ENCODE results near the gene FIGNL2. TPM values are rescaled to one million over a fixed set of nuclear protein-coding genes. Genes with fewer than 3 reads are reported as not detected.
"Not testable (repeated sequence)": the region's sequence is repeated elsewhere in the genome, so short reads cannot be mapped to it uniquely, and the experiment has no call there.

FIGNL2 gene
- total RNA-seq, 1 experiment from 2014 or later = 0.21 TPM

GRCh38 chr12:51833448-51834227, 14.9 kb downstream of the FIGNL2 start:
- ChIA-PET POLR2A (ENCODE audit: low non-redundant PET) (no interaction called here), CTCF (no interaction called here)
- no TSS peak for BruUV-seq (replicated peaks)
- no peak for TF ChIP-seq EZH2 (IDR thresholded peaks at IDR 0.05; ENCODE audit: borderline replicate concordance, low read depth, low read length, poor library complexity, severe bottlenecking)
- no peak for DNase-seq (ENCODE audit: low spot score)
- no peak overlapping the region for H3K4me3 ChIP-seq (ENCODE audit: low read depth, low read length, poor library complexity, severe bottlenecking)
- no peaks in the 10 kb centered on the region for H3K36me3 ChIP-seq (ENCODE audit: insufficient read depth, low read length, poor library complexity, severe bottlenecking)
- H3K27ac ChIP-seq (ENCODE audit: low read depth, low read length, poor library complexity, severe bottlenecking) = no peak overlapping the region
- peaks cover 11% of the 10 kb centered on the region for H3K27me3 ChIP-seq (replicated peaks; ENCODE audit: insufficient read depth, low read depth, low read length, poor library complexity)
- H3K4me1 ChIP-seq (ENCODE audit: insufficient read depth, low read length, poor library complexity, severe bottlenecking) = no peaks in the 10 kb centered on the region
- H3K9me3 ChIP-seq (ENCODE audit: low read depth, low read length, poor library complexity, severe bottlenecking) = no peaks in the 10 kb centered on the region
- intact Hi-C loops (cut with micrococcal nuclease; ENCODE audit: unreplicated experiment) = no loop called here

DNA sequence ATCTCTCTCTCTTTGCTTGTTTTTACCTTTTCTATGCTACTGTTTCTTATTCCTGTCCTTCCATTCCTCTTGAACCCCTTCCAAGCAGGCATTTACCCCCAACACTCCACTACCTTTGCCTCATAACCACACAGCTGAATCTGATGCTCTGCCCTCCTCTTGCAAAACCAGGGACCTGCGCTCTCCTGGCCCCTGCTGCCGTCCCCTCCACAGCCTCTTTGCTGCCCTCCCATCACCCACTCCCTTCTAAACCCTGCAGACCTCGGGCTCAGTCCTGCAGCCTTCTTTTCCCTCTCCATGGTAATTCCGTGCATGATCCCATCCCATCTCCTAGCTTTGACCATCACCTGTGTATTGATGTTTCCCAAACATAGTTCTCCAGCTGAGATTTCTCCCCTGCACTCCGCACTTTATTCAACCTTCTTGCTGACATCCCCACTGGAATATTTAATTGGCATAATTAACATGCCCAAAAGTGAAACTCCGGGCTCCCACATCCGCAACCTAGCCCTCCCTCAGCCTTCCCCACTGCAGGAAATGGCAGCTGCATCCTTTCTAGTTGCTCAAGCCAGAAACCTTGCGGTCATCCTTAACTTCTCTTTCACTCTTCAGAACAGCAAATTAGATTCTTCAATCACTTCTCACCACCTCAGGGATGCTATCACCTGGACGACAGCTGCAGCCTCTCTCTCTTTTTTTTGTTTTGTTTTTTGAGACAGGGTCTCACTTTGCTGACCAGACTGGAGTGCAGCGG, 16.0 kb downstream of the FIGNL2 start:
- no peak for TF ChIP-seq EZH2 (IDR thresholded peaks at IDR 0.05; ENCODE audit: borderline replicate concordance, low read depth, low read length, poor library complexity, severe bottlenecking)
- TF ChIP-seq CTCF (conservative IDR thresholded peaks at IDR 0.05; ENCODE audit: low read depth, low read length) = no peak
- intact Hi-C loops (cut with micrococcal nuclease; ENCODE audit: unreplicated experiment) = no loop called here
- Histone ChIP-seq H3K27ac (ENCODE audit: low read depth, low read length, poor library complexity, severe bottlenecking) (no peak overlapping the region), H3K4me1 (ENCODE audit: insufficient read depth, low read length, poor library complexity, severe bottlenecking) (no peaks in the 10 kb centered on the region), H3K9me3 (ENCODE audit: low read depth, low read length, poor library complexity, severe bottlenecking) (no peaks in the 10 kb centered on the region), H3K27me3 (replicated peaks; ENCODE audit: insufficient read depth, low read depth, low read length, poor library complexity) (peaks cover 11% of the 10 kb centered on the region), H3K36me3 (ENCODE audit: insufficient read depth, low read length, poor library complexity, severe bottlenecking) (no peaks in the 10 kb centered on the region), H3K4me3 (ENCODE audit: low read depth, low read length, poor library complexity, severe bottlenecking) (no peak overlapping the region)
- POLR2A ChIA-PET (ENCODE audit: low non-redundant PET) = no interaction called here
- CTCF ChIA-PET = no interaction called here
- DNase-seq (ENCODE audit: low spot score) = no peak
- no TSS peak for BruUV-seq (replicated peaks)

DNA sequence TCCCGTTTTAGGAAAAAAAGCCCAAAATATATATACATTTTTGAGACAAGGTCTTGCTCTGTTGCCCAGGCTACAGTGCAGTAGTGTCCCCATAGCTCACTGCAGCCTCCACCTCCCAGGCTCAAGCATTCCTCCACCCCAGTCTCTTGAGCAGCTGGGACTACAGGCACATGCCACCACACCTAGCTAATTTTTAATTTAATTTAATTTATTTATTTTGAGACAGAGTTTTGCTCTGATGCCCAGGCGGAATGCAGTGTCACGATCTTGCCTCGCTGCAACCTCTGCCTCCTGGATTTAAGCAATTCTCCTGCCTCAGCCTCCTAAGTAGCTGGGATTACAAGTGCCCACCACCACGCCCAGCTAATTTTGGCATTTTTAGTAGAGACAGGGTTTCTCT, 16.7 kb downstream of the FIGNL2 start:
- H3K9me3 ChIP-seq (ENCODE audit: low read depth, low read length, poor library complexity, severe bottlenecking); intact Hi-C loops (cut with micrococcal nuclease; ENCODE audit: unreplicated experiment); H3K4me1 ChIP-seq (ENCODE audit: insufficient read depth, low read length, poor library complexity, severe bottlenecking); BruUV-seq (replicated peaks); DNase-seq (ENCODE audit: low spot score); H3K36me3 ChIP-seq (ENCODE audit: insufficient read depth, low read length, poor library complexity, severe bottlenecking); H3K27ac ChIP-seq (ENCODE audit: low read depth, low read length, poor library complexity, severe bottlenecking); POLR2A ChIA-PET (ENCODE audit: low non-redundant PET); H3K4me3 ChIP-seq (ENCODE audit: low read depth, low read length, poor library complexity, severe bottlenecking): not testable (repeated sequence)
- H3K27me3 ChIP-seq (replicated peaks; ENCODE audit: insufficient read depth, low read depth, low read length, poor library complexity) = peaks cover 11% of the 10 kb centered on the region
- CTCF ChIA-PET = interaction anchor here (0.7 kb wide), 1 partner anchor 11 kb away, joined by 3 read pairs; no protein-coding TSS in a partner anchor

GRCh38 chr12:51829641-51830040, 18.9 kb downstream of the FIGNL2 start:
- Histone ChIP-seq H3K4me3 (ENCODE audit: low read depth, low read length, poor library complexity, severe bottlenecking) (no peak overlapping the region), H3K9me3 (ENCODE audit: low read depth, low read length, poor library complexity, severe bottlenecking) (no peaks in the 10 kb centered on the region), H3K36me3 (ENCODE audit: insufficient read depth, low read length, poor library complexity, severe bottlenecking) (no peaks in the 10 kb centered on the region), H3K27ac (ENCODE audit: low read depth, low read length, poor library complexity, severe bottlenecking) (no peak overlapping the region), H3K4me1 (ENCODE audit: insufficient read depth, low read length, poor library complexity, severe bottlenecking) (no peaks in the 10 kb centered on the region), H3K27me3 (replicated peaks; ENCODE audit: insufficient read depth, low read depth, low read length, poor library complexity) (peaks cover 11% of the 10 kb centered on the region)
- ChIA-PET POLR2A (ENCODE audit: low non-redundant PET) (no interaction called here), CTCF (interaction anchor here (0.9 kb wide), 1 partner anchor 9 kb away, joined by 3 read pairs; no protein-coding TSS in a partner anchor)
- BruUV-seq (replicated peaks) = no TSS peak
- DNase-seq (ENCODE audit: low spot score) = no peak
- intact Hi-C loops (cut with micrococcal nuclease; ENCODE audit: unreplicated experiment) = no loop called here
- TF ChIP-seq EZH2 (IDR thresholded peaks at IDR 0.05; ENCODE audit: borderline replicate concordance, low read depth, low read length, poor library complexity, severe bottlenecking) (no peak), CTCF (conservative IDR thresholded peaks at IDR 0.05; ENCODE audit: low read depth, low read length) (no peak)

Measured in A673 (cell line).